ENCODE measurements around the gene KCNAB2.

DNA sequence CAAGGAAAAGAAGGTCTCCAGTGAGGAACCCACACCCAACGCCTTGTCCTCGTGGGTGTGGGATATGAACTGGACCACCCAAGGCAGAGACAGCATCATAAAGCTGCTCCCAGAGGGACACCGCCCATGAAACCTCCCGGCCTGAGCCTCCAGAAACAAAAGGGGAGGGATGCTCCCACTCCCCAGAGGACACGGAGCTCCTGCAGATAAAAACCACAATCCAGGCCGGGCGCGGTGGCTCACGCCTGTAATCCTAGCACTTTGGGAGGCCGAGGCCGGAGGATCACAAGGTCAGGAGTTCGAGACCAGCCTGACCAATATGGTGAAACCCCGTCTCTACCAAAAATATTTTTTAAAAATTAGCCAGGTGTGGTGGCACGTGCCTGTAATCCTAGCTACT, 68.1 kb downstream of the KCNAB2 start:
- TF ChIP-seq, protein P1, sequence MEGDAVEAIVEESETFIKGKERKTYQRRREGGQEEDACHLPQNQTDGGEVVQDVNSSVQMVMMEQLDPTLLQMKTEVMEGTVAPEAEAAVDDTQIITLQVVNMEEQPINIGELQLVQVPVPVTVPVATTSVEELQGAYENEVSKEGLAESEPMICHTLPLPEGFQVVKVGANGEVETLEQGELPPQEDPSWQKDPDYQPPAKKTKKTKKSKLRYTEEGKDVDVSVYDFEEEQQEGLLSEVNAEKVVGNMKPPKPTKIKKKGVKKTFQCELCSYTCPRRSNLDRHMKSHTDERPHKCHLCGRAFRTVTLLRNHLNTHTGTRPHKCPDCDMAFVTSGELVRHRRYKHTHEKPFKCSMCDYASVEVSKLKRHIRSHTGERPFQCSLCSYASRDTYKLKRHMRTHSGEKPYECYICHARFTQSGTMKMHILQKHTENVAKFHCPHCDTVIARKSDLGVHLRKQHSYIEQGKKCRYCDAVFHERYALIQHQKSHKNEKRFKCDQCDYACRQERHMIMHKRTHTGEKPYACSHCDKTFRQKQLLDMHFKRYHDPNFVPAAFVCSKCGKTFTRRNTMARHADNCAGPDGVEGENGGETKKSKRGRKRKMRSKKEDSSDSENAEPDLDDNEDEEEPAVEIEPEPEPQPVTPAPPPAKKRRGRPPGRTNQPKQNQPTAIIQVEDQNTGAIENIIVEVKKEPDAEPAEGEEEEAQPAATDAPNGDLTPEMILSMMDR (IDR thresholded peaks at IDR 0.05; ENCODE audit: low read depth, low read length, missing input control): no peak
- TF ChIP-seq, protein P2, sequence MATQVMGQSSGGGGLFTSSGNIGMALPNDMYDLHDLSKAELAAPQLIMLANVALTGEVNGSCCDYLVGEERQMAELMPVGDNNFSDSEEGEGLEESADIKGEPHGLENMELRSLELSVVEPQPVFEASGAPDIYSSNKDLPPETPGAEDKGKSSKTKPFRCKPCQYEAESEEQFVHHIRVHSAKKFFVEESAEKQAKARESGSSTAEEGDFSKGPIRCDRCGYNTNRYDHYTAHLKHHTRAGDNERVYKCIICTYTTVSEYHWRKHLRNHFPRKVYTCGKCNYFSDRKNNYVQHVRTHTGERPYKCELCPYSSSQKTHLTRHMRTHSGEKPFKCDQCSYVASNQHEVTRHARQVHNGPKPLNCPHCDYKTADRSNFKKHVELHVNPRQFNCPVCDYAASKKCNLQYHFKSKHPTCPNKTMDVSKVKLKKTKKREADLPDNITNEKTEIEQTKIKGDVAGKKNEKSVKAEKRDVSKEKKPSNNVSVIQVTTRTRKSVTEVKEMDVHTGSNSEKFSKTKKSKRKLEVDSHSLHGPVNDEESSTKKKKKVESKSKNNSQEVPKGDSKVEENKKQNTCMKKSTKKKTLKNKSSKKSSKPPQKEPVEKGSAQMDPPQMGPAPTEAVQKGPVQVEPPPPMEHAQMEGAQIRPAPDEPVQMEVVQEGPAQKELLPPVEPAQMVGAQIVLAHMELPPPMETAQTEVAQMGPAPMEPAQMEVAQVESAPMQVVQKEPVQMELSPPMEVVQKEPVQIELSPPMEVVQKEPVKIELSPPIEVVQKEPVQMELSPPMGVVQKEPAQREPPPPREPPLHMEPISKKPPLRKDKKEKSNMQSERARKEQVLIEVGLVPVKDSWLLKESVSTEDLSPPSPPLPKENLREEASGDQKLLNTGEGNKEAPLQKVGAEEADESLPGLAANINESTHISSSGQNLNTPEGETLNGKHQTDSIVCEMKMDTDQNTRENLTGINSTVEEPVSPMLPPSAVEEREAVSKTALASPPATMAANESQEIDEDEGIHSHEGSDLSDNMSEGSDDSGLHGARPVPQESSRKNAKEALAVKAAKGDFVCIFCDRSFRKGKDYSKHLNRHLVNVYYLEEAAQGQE (IDR thresholded peaks at IDR 0.05): no peak

All from liver (tissue), 2 donors.